HEK293T (cell line): ENCODE data around the gene TAS2R31.

Experiments used
- BHLHE40 ChIP-seq: fragments of 450-650 bp; IDR thresholded peaks from 2 replicates; pipeline ENCODE4 v1.6.1; 2016; ENCODE audit warnings: mild to moderate bottlenecking, moderate library complexity, borderline replicate concordance
- FOXA1 ChIP-seq: fragments of 450-650 bp; IDR thresholded peaks from 2 replicates; pipeline ENCODE4 v1.6.1; 2016; ENCODE audit warnings: mild to moderate bottlenecking
- FOXK2 ChIP-seq: fragments of 450-650 bp; IDR thresholded peaks from 2 replicates; pipeline ENCODE4 v1.6.1; 2016; ENCODE audit warnings: mild to moderate bottlenecking
- FOXM1 ChIP-seq: fragments of 450-650 bp; IDR thresholded peaks from 2 replicates; pipeline ENCODE4 v1.6.1; 2017; ENCODE audit warnings: mild to moderate bottlenecking, borderline replicate concordance
- NFRKB ChIP-seq: fragments of 450-650 bp; IDR thresholded peaks from 2 replicates; pipeline ENCODE4 v1.6.1; 2016; ENCODE audit warnings: mild to moderate bottlenecking, moderate library complexity
- TARDBP ChIP-seq: fragments of 450-650 bp; IDR thresholded peaks from 2 replicates; pipeline ENCODE4 v1.6.1; 2016

- TF ChIP-seq FOXM1 (no peak), FOXA1 (no peak), BHLHE40 (no peak), NFRKB (no peak), TARDBP (no peak), FOXK2 (no peak)
Observed at GRCh38 chr12:11055306-11055705, 24.1 kb upstream of the TAS2R31 start.
